Measurements from ENCODE around the gene CD44.

Gene CD44

DNA sequence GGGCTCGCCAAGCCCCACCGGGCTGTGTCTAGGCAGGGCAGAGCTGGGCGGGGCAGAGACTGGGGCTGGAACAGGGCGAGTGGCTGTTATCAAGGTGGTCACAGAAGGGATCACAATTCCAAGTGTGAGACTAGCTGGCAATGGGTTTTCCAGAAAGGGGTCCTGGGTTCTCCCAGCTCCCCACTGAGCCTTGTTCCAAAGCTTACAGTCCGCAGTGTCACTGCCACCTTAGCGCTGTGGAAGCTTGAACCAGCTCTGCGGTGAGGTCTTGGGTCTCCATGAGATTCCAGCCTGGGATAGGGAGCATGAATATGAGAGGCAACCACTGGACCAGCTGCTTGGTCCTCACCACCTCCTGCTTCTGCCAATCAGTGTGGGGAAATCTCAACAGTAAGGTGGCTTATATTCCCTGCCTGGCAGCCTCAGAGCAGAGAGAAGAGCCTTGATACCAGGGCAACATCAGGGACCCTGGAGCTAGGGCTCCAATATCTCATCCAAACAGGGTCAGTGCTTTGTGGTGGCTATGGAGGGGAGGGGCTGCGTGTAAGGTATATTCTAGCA, 831 bp downstream of the CD44 start:
- DNase-seq (ENCODE audit: low spot score): no peak

DNA sequence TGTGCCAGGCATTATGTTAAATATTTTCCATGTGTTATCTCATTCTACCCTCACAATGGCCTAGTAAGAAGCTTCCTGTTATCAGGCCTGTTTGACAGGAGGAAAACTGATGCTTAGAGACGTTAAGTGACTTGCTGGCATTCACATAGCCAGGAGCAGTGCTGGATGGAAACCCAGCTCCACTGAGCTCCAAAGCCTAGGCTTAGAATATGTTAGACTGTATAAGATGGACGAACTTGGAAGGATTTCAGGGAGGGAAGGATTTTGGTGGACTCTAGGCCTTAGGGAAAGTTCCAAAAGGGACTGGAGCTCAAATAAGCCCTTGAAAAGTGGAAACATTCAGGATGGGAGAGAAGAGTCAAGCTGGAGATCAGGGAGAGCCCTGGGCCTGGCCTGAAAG, 2.1 kb downstream of the CD44 start:
- DNase-seq (ENCODE audit: low spot score): no peak

DNA sequence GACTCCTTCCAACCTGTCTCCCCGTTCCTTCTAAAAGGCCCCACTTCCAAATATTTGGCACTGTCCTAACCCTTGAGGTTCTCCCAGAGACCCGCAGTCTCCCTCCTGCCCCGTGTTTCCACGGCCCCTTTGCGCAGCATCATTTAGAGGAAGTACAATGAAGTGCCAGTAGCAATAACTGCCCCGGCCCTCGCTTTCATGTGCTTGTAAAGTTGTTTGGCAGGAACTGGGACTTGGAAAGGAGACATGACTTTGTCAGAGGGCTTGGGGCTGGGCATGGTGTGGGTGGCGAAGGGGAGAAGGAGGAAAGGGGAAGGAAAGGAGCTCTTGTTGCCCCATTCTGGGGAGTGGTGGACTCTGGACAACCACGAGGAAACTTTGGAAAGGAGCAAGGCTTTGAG, 2.6 kb downstream of the CD44 start:
- DNase-seq (ENCODE audit: low spot score): no peak

DNA sequence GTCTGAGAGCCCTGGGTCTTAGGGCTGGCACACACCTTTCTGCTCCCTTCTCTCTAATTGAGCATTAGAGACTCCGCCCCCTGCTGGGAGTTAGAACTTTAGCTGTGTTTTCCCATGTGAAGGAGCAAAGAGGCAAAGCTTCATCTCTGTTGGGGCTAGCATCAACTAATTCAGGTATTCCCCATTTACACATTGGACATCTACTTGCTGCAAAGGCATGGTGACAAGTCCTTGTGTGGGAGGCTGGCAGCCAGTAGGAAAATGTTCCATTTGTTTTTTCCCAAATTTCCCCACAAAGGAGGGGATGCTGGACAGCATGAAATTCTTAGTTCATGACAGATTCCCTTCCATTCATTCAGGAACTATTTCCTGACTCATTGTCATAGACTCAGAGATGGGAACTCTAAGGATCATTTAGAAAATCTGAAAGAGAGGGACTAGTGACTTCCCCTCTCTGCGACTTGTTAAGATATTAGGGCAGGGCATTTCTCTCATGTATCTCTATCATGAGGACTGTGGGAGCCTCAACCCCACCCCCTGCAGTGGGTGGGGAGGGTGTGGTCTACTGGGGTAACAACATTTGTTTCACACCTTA, 3.6 kb downstream of the CD44 start:
- peak; percentile 55 for DNase-seq (ENCODE audit: low spot score)

DNA sequence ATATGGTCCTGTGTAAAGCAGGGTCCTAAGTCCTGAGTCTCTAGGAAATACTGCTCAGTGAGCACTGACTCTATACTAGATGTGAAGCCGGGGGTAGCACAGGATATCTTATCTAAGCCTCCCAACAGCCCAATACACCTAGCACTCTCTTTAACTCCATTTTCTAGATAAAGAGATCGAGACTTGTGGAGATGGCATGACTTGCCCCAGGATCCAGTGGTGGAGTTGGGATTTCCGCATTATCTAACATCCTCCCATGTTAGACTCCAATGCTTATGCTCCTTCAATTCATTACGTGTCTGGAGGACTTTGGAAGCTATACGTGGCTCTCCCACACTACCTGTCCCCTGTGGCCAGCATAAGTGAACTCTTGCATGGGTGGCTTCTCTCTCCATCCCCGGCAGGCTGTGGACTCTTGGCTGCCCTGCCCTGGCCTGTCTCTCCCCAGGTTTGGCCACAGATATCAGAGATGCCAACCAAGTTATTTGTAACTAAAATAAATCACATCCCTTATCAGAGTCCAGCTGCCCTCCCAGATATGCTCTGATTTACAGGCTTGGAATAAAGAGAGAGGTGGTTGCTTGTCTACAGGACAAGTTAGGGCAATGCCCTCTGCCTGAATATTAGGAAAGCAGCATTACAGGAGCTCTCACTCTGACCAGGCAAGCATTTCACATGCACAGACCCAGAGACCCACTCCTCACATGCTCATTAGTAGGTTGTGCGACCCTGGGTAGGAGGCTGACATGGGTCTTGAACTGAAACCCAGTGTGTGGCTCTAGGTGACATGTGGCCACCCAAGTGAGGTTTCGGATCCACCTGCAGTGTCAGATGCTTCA, 4.5 kb downstream of the CD44 start:
- no peak for DNase-seq (ENCODE audit: low spot score)

DNA sequence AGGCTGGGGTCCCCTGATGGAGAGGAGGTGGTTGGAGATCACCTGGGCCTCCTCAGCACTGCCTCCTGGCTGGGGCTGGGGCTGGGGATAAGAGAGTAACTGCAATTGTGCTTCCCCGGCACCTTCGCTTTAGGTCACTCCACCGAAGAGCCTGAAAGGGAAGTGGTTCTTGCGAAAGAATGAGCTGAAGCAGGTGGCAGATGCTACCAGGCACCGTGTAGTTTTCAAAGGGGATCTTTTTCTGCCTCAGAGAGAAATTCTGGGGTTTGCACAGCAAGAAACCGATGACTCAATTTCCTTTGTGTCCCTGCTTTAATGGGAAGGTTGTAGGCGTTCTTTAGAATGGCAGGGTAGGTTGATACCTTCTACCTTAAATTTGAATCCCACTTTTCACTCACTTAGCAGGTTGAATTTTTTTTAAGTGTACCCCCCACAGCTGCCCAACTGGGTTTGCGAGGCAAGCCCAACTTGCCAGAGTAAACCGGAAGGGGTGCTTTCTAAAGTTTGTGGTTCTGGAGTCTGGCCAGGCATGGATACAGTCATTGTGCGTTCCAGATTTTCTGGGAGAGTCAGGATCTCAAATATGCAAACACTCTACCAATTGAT, 5.3 kb downstream of the CD44 start:
- peak; percentile 89 for DNase-seq (ENCODE audit: low spot score)

DNA sequence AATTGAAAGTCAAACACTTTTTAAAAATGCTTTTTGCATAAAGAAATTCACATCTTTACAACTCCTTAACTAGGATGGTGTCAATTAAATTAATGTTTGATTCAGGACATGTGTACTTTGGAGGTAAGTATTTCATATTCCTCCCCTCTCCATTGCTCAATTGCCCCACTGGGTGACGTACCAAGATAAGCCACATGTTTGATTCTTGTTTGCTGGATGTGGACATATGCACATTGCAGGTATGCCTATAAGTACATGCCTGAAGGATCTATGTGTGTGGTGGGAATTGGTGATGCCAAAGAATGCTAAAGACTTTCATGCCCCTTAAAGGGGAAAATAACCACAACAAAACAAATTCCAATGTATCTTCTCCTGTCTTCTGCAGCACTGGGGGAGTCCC, 5.8 kb downstream of the CD44 start:
- DNase-seq (ENCODE audit: low spot score): no peak

DNA sequence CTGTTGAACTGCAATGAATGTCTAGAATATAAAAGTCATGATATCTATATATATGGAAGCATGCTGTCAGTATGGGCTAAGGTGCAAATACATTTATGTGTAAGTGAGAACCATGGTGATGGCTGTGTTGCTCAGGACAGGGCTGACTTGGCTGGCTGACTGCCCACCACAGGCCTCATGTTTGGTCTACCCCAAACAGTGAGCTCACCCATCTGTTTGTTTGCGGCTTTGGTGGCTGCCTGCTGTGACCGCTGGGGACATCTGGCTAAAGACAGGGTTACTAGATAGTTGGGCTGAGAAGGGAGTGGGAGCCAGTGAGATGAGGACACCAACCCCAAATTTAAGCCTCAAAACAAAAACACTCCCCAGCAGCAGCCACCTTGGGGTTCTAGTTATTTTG, 6.3 kb downstream of the CD44 start:
- DNase-seq (ENCODE audit: low spot score): peak; percentile 64

DNA sequence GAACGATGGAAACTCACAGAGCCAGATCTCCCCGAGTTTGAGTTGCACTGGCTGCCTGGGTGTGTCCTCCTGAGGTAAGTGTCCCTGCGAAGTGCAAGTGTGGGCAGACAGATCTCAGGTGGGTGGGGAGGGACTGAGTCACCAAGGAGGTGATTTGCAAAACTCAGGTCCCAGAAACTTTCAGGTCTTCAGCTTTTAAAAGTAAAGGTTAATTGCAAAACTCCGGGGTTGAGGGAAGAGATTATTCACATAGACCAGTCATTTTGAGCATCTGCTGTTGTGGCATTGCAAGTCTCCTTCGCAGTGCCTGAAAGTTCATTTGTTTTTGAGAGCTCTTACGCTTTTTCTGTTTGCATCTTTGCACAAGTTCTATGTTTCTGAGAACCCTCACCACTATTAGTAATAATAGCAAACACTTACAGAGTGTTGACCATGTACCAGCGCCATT, 7.1 kb downstream of the CD44 start:
- DNase-seq (ENCODE audit: low spot score): peak; percentile 93

DNA sequence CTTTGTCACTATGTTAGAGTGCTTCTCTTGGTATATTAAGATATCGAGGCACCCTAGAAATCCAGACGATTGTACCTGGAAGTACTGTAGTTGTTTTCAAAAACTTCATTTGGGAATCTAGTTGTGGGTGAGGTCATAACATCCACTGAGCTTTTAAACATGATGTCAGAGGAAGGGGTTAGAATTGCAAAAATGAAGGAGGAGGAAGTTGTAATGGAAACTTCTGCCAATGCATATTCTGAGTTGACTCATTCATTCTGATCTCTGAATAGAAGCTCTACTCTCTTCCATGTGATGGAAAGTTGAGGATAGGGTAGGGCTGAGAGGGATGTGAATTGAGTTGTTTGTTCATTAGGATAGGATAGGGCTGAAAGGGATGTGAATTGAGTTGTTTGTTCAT, 7.7 kb downstream of the CD44 start:
- DNase-seq (ENCODE audit: low spot score): peak; percentile 64

DNA sequence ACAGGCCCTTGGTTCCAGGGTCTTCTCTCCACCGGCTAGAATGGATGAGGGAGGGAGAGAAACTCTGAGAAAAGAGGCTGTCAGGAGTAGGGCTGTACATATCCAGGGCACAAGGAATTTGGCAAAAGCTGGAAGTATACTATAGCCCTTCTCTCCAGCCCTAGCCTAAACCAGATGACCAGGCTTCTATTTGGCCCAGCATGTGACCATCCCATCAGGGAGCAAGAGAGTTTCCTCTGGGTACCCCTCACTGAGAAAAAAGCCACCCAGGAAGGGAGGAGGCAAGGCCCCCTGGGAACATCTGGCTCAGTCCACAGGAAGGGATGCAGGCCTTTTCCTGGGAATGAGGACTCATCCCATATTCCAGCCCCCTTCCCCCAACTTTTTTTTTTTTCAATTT, 8.3 kb downstream of the CD44 start:
- DNase-seq (ENCODE audit: low spot score): no peak

DNA sequence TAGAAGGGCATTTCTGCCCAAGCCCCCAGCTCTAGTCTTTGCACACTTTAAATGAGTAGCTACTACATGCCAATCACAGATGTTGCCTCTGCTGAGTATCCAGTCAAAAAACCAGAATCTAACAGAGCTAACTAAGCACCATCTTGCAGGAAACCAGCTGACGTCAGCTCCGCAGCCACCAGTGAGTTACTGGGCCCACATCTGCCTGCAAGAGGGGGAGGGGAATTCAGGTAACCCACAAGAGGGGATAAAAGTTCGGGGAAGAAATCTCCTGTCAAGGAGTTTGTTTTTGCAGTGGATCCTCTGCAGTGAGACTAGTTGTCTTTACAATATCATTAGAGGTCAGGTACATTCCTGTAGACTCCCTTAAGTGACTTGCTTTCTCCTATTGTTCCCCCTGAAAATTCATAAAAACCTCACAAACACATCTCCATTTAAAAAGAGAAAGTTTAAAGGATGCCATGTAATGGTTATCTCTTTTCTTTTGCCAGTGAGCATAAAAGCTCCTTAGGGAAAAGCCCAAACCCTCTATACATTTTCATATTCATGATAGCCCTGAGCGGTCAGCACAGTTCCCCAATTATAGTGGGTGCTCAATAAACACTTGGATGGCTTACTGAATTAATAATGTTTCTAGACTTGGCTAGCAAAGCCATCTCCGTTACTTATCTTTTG, 9.3 kb downstream of the CD44 start:
- DNase-seq (ENCODE audit: low spot score): no peak

DNA sequence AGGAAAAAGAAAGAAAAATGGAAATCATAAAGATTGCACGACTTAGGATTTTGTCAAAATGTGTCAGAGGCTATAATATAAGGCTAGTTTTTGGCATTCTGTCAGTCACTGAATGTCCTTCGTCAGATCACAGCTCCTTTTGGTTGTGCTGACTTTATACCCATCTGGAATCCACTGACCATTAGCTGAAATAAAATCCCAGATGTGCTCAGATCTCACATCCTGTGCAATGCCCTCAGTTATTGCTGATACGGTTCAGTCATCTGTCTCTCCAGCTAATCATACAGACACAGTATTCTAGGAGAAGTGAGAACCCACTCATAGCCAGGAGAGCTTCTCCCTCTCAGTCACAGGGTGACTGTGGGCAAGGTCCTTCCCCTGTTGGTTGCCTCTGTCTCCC, 11.5 kb downstream of the CD44 start:
- no peak for DNase-seq (ENCODE audit: low spot score)

DNA sequence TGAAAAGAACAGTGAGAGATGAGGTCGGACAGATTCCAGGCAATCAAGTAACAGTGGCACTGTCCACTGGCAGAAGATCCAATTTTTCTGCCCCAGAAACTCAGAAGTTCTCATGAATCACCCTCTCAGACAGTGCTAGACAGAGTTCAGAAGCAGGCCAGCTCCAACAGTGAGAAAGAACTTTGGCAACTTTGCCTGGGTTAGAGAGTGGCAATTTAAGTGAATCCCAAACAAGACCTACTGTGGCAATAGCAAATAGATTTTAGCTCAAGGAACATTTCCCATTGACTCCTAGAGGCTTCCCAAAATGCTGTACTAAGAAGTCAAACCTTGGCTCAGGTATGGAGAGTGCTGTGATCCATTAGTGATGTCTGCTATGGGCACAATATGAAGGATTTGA, 12.3 kb downstream of the CD44 start:
- no peak for DNase-seq (ENCODE audit: low spot score)

DNA sequence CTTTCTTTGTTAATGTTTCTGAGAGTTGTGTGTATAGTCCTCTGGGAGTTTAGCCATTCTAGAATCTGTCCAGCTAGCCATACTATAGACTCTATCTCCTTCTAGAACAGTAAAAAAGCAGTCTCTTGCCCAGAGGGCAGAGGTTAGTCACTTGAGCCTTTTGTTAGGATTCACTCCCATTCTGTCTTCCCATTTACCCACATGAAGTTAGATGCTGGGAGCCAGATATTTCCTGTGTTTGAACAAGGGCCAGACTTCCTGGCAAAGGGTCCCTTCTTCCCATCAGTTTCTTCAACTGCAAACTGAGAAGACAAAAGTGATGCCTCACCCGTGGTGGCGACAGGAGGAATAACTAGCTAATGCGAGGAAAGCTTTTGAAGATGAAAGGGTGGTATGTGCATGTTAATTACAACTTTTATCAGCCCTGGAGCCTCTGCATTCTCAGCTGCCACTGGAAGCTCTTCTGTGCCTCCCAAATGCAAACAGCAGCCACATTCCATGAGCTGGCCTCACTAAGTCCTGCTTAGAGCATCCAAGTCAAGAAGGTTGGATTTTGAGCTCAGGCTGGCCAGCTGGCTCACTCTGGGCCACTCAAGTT, 12.8 kb downstream of the CD44 start:
- no peak for DNase-seq (ENCODE audit: low spot score)

DNA sequence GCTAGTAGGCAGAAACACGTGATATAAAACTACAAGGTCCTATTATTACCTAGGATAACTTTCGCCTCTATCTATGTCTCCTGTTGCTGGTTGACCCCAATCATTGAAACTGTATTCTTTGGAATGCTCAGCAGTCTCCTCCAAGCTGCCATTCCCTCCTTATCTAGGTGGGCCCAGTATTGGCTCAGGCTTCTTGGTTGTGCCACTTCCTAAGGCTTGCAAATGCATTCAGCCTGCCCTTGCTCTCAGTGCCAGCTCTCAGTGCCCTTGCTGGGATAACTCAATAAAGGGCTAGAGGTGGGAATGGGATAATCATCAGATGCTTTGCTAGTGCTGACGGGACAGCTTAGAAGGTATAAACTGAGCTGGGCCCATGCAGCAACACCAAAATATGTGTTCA, 13.6 kb downstream of the CD44 start:
- DNase-seq (ENCODE audit: low spot score): no peak

DNA sequence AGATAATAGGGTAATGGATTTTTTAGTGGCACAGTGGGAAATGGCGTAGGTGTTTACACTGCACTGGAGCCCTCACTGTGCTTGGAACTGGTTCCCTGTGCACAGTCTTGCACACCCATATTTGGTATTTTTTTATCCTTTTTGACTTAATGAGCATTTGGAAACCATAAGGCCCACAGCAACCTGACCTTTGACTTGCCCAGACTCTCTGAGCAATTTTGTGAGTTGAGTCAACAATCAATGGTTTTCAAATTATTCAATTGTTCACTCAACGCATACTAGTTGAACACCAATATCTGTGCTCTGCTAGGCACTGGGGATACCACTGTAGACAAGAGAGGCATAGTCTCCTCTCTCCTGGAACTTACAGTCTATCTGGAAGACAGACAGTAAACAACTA, 14.3 kb downstream of the CD44 start:
- no peak for DNase-seq (ENCODE audit: low spot score)

DNA sequence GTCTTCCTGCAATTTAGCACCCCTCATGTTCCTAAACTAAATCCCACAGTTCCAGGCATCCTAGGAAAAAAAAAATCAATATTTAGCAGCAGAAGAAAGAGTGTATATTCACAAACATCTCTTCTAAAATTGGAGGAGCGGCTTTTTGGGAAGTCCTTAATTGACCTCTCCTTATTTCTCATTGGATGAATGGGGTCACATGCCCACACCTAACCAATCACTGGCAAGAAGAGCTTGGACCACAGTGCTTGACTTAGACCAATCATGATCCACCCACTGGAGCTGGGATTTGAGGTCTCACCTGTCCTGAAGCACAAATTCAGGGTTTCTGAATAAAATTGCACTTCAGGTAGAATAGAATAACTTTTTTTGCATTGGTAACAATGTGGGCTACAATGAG, 16.0 kb downstream of the CD44 start:
- no peak for DNase-seq (ENCODE audit: low spot score)

DNA sequence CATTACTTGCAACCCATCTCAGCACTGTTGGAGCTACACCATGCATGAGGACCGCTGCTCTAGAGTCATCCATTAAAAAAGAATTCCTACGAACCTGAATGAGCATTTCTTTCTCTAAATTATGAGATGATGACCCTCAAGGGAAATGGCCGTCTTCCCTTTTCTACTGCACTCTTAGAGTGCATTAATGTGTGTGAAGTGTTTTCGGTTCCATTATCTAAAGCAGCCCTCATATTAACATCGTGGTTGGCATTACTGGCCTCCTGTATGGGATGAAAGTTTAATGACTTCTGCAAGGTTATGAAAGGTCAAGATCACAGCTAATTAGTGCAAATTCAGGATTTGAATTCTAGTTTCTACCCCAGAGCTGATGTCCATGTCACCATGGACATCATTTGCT, 16.7 kb downstream of the CD44 start:
- DNase-seq (ENCODE audit: low spot score): no peak

DNA sequence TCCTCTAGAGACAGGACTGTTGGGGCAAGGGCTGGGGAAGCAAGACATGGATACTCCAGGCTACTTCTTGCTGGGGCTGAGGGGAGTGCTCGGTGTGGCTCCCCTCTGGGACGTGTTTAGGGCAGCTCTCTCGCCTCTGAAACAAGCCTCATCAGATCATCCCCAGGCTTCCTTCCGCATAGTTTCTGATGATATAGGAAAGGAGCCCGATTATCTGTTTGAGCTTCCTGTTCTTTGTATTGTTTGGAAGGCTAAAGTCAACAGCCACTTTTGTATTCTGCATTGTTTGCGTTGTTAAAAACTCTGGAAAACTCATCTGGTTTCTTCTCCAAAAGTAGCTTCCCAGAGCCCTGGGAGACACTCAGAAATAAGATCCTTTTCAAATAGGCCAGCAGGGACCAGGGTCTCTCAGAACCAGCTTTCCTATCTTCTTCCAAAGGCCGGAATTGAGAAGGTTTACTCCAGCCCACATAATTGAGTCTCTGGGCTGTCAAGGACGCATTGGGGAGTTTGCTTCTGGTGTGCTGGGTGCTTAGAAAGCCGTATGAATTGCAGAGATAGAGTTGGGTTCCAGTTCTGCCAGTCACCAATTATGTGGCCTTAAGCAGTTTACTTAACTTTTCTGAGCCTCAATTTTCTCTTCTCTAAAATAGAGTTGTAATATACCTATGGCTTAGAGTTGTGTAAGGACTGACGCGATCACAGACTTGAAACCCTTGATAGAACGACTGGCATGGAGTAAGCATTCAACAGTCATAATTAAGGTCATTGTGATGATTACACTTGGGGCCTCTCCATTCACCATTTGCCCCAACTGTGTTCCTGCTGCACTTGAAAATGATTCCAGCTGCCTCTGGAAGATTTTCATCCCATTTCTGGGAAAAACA, 19.1 kb downstream of the CD44 start:
- no peak for DNase-seq (ENCODE audit: low spot score)

Measured in activated CD4-positive, alpha-beta T cell treated with anti-CD3 and anti-CD28 coated beads, Interleukin-2, Interleukin-4, amounts not matched to agents 100 ng/mL and 50 ng/mL, durations not matched to agents 16 hours and 8 hours (primary cell).